HEK293 (cell line): ENCODE results near the gene TRAF3.

Source experiments
- BCL6B ChIP-seq: fragments of 450-650 bp; formaldehyde crosslinking; IDR thresholded peaks from 2 replicates; pipeline ENCODE4 v1.5.1; 2017; ENCODE audit warnings: missing biosample characterization, missing genetic modification characterization
- EGR2 ChIP-seq: fragments of 450-650 bp; formaldehyde crosslinking; IDR thresholded peaks from 2 replicates; pipeline ENCODE4 v1.5.1; 2016; ENCODE audit warnings: low read depth, missing biosample characterization, missing genetic modification characterization
- GFI1B ChIP-seq: fragments of 450-650 bp; formaldehyde crosslinking; IDR thresholded peaks from 2 replicates; pipeline ENCODE4 v1.5.1; 2016; ENCODE audit warnings: missing biosample characterization, missing genetic modification characterization
- IKZF3 ChIP-seq: fragments of 450-650 bp; IDR thresholded peaks from 2 replicates; pipeline ENCODE4 v1.5.0; 2018; ENCODE audit warnings: missing biosample characterization, mild to moderate bottlenecking, missing genetic modification characterization, moderate library complexity
- KLF8 ChIP-seq: fragments of 450-650 bp; formaldehyde crosslinking; IDR thresholded peaks from 2 replicates; pipeline ENCODE4 v1.5.1; 2016; ENCODE audit warnings: missing biosample characterization, missing genetic modification characterization
- MYNN ChIP-seq: fragments of 450-650 bp; formaldehyde crosslinking; IDR thresholded peaks from 2 replicates; pipeline ENCODE4 v1.5.1; 2016; ENCODE audit warnings: missing biosample characterization, missing genetic modification characterization, borderline replicate concordance
- OSR2 ChIP-seq: fragments of 450-650 bp; formaldehyde crosslinking; IDR thresholded peaks from 2 replicates; pipeline ENCODE4 v1.5.1; 2016; ENCODE audit warnings: missing biosample characterization, missing genetic modification characterization
- PRDM1 ChIP-seq: fragments of 450-650 bp; formaldehyde crosslinking; IDR thresholded peaks from 2 replicates; pipeline ENCODE4; 2016; ENCODE audit warnings: missing biosample characterization, missing genetic modification characterization
- PRDM4 ChIP-seq: fragments of 450-650 bp; formaldehyde crosslinking; IDR thresholded peaks from 2 replicates; pipeline ENCODE4 v1.5.1; 2017; ENCODE audit warnings: missing biosample characterization, missing genetic modification characterization
- TCF7L2 ChIP-seq: IDR thresholded peaks from 2 replicates; pipeline ENCODE4 v1.6.1; 2011; ENCODE audit warnings: low read depth, mild to moderate bottlenecking, inconsistent platforms, low read length, moderate library complexity, borderline replicate concordance
- ZBTB11 ChIP-seq: fragments of 450-650 bp; formaldehyde crosslinking; conservative IDR thresholded peaks from 2 replicates; pipeline ENCODE4 v1.5.1; 2016; ENCODE audit warnings: low read depth, missing biosample characterization, missing genetic modification characterization
- ZFP3 ChIP-seq: fragments of 450-650 bp; formaldehyde crosslinking; IDR thresholded peaks from 2 replicates; pipeline ENCODE4 v1.5.1; 2016; ENCODE audit warnings: low read depth, missing biosample characterization, missing genetic modification characterization
- ZNF10 ChIP-seq: fragments of 450-650 bp; formaldehyde crosslinking; IDR thresholded peaks from 2 replicates; pipeline ENCODE4 v1.5.1; 2017; ENCODE audit warnings: missing biosample characterization, missing genetic modification characterization
- ZNF18 ChIP-seq: fragments of 450-650 bp; formaldehyde crosslinking; IDR thresholded peaks from 2 replicates; pipeline ENCODE4 v1.5.1; 2016; ENCODE audit warnings: missing biosample characterization, missing genetic modification characterization
- ZNF2 ChIP-seq: fragments of 450-650 bp; formaldehyde crosslinking; IDR thresholded peaks from 2 replicates; pipeline ENCODE4 v1.5.1; 2016; ENCODE audit warnings: missing biosample characterization, missing genetic modification characterization
- ZNF211 ChIP-seq: fragments of 450-650 bp; formaldehyde crosslinking; IDR thresholded peaks from 2 replicates; pipeline ENCODE4 v1.5.1; 2016; ENCODE audit warnings: low read depth, missing biosample characterization, missing genetic modification characterization
- ZNF223 ChIP-seq: fragments of 450-650 bp; formaldehyde crosslinking; IDR thresholded peaks from 2 replicates; pipeline ENCODE4 v1.5.1; 2016; ENCODE audit warnings: missing biosample characterization, missing genetic modification characterization
- ZNF274 ChIP-seq, 2 experiments: fragments of 200-500 bp in 1 of 2; fragments of 450-650 bp in 1 of 2; sonication (Bioruptor generic) in 1 of 2; formaldehyde crosslinking in 1 of 2; IDR thresholded peaks; 2 replicates each; pipeline versions ENCODE4 v1.5.1 to v1.6.1; 2014 to 2016; ENCODE audit warnings: borderline replicate concordance in 1 of 2, inconsistent platforms in 1 of 2, low read length in 1 of 2, missing biosample characterization in 1 of 2, missing genetic modification characterization in 1 of 2
- ZNF521 ChIP-seq: fragments of 450-650 bp; formaldehyde crosslinking; IDR thresholded peaks from 2 replicates; pipeline ENCODE4 v1.5.1; 2017; ENCODE audit warnings: missing biosample characterization, mild to moderate bottlenecking, missing genetic modification characterization
- ZNF571 ChIP-seq: fragments of 450-650 bp; formaldehyde crosslinking; IDR thresholded peaks from 2 replicates; pipeline ENCODE4 v1.5.0; 2017; ENCODE audit warnings: missing biosample characterization, missing genetic modification characterization
- ZNF596 ChIP-seq: fragments of 450-650 bp; IDR thresholded peaks from 2 replicates; pipeline ENCODE4 v1.5.0; 2018; ENCODE audit warnings: missing biosample characterization, mild to moderate bottlenecking, missing genetic modification characterization, moderate library complexity
- ZNF610 ChIP-seq: fragments of 450-650 bp; formaldehyde crosslinking; IDR thresholded peaks from 2 replicates; pipeline ENCODE4 v1.5.1; 2016; ENCODE audit warnings: missing biosample characterization, missing genetic modification characterization, borderline replicate concordance
- ZNF623 ChIP-seq: fragments of 450-650 bp; formaldehyde crosslinking; IDR thresholded peaks from 2 replicates; pipeline ENCODE4 v1.5.1; 2016; ENCODE audit warnings: missing biosample characterization, missing genetic modification characterization
- ZNF629 ChIP-seq: fragments of 450-650 bp; formaldehyde crosslinking; IDR thresholded peaks from 2 replicates; pipeline ENCODE4 v1.5.1; 2017; ENCODE audit warnings: missing biosample characterization, missing genetic modification characterization
- ZNF645 ChIP-seq: fragments of 450-650 bp; formaldehyde crosslinking; IDR thresholded peaks from 2 replicates; pipeline ENCODE4; 2016; ENCODE audit warnings: missing biosample characterization, missing genetic modification characterization
- ZNF701 ChIP-seq: fragments of 450-650 bp; formaldehyde crosslinking; IDR thresholded peaks from 2 replicates; pipeline ENCODE4 v1.5.1; 2016; ENCODE audit warnings: missing biosample characterization, missing genetic modification characterization
- ZNF76 ChIP-seq: fragments of 450-650 bp; formaldehyde crosslinking; IDR thresholded peaks from 2 replicates; pipeline ENCODE4; 2016; ENCODE audit warnings: low read depth, missing biosample characterization, missing genetic modification characterization, borderline replicate concordance
- ZNF776 ChIP-seq: fragments of 450-650 bp; formaldehyde crosslinking; IDR thresholded peaks from 2 replicates; pipeline ENCODE4 v1.5.0; 2017; ENCODE audit warnings: missing biosample characterization, missing genetic modification characterization, borderline replicate concordance
- ZSCAN16 ChIP-seq: fragments of 450-650 bp; formaldehyde crosslinking; IDR thresholded peaks from 2 replicates; pipeline ENCODE4 v1.5.1; 2016; ENCODE audit warnings: missing biosample characterization, missing genetic modification characterization

TRAF3 gene

GRCh38 chr14:102776761-102777710 lies at the start of gene TRAF3 (continued):
- TF ChIP-seq ZNF10: no peak
- no peak for TF ChIP-seq ZNF701 (tag by site-specific recombination)
- no peak for TF ChIP-seq ZNF596 (tag by site-specific recombination)
- TF ChIP-seq ZNF223 (tag by site-specific recombination): peak; percentile 76; the same call in 1 of the 2 replicates
- TF ChIP-seq ZBTB11 (tag by site-specific recombination): no peak
- TF ChIP-seq ZNF18: no peak
- 0 out of 2 replicates have a peak, but pooled peaks have one; percentile 25 for TF ChIP-seq KLF8 (tag by site-specific recombination)
- TF ChIP-seq ZNF645 (tag by site-specific recombination): no peak
- TF ChIP-seq ZNF629: no peak
- TF ChIP-seq ZNF274 (IDR thresholded peaks at IDR 0.05; ENCODE audit: low read length): no peak
- no peak for TF ChIP-seq ZNF274 (tag by site-specific recombination; IDR thresholded peaks at IDR 0.05; ENCODE audit: borderline replicate concordance)
- TF ChIP-seq ZNF776: no peak
- peak; percentile 32; the same call in 1 of the 2 replicates for TF ChIP-seq EGR2 (tag by site-specific recombination)
- TF ChIP-seq ZNF76 (tag by site-specific recombination): no peak
- TF ChIP-seq GFI1B: no peak
- TF ChIP-seq ZFP3 (tag by site-specific recombination): no peak
- no peak for TF ChIP-seq ZNF211
- TF ChIP-seq PRDM4 (tag by site-specific recombination): no peak
- no peak for TF ChIP-seq PRDM1 (tag by site-specific recombination)
- TF ChIP-seq ZNF623: no peak
- TF ChIP-seq ZNF610: no peak
- 0 out of 2 replicates have a peak, but pooled peaks have one; percentile 18 for TF ChIP-seq MYNN (tag by site-specific recombination)
- no peak for TF ChIP-seq ZNF571 (tag by site-specific recombination)
- TF ChIP-seq ZSCAN16 (tag by site-specific recombination): no peak
- TF ChIP-seq ZNF2 (tag by site-specific recombination): peak; percentile 85; the same call in 1 of the 2 replicates
- no peak for TF ChIP-seq IKZF3 (tag by site-specific recombination)
- TF ChIP-seq OSR2: no peak
- no peak for TF ChIP-seq TCF7L2
- TF ChIP-seq BCL6B (tag by site-specific recombination): no peak
- TF ChIP-seq ZNF521: no peak
